Measurements from ENCODE around the gene CCDC60.

- no peak for TF ChIP-seq CTCF (IDR thresholded peaks at IDR 0.05)
- no peak for TF ChIP-seq POLR2A (IDR thresholded peaks at IDR 0.05)
Measured at GRCh38 chr12:119480551-119480950, 146.0 kb downstream of the CCDC60 start.
